Activated effector memory CD4-positive, alpha-beta T cell treated with Interleukin-2 at 50 U/mL for 16 hours (primary cell): ENCODE data around the gene SIPA1L2.

Experiments used
- DNase-seq: peaks from one replicate; pipeline ENCODE4 v3.0.0-alpha.2; 2020

Gene SIPA1L2

DNA sequence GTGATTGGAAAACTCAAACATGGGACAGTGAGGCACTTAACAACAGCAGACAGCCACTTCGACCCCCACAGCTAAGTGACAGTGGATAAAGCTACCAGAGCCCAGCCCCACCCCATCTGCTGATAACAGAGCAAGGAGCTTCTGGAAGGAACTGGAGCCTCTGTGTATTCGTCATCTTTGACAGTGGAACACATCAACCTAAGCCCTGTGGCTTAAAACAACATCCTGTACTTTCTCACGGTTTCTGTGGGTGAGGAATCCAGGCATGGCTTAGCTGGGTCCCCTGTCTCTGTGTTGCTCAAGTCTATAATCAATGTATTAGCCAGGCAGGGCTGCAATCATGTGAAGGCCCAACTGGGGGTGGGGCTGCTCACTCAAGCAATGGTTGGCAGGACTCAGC is 18.4 kb upstream of the SIPA1L2 start:
- no peak for DNase-seq

GRCh38 chr1:232644209-232644608 is 14.3 kb upstream of the SIPA1L2 start:
- no peak for DNase-seq

- DNase-seq, result no peak
These were observed 13.3 kb upstream of the SIPA1L2 start for GRCh38 chr1:232643251-232643650.

GRCh38 chr1:232641507-232641906 is 11.6 kb upstream of the SIPA1L2 start:
- no peak for DNase-seq

DNA sequence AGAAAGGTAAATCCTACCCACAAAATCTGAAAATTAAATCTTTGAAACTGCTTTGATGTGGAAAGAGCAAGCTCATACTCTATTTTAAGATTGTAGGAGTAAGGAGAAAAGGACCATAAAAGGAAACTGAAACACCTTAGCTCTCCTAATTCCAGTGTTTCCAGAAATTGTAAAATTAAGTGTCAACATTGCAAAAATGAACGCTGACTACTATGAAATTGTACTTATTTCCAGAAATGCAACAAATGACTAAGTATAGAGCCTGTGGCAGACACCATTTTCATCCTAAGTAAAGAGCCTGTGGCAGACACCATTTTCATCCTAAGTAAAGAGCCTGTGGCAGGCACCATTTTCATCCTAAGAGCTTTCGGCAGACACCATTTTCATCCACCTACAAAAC is 6.9 kb upstream of the SIPA1L2 start:
- DNase-seq, result no peak

DNA sequence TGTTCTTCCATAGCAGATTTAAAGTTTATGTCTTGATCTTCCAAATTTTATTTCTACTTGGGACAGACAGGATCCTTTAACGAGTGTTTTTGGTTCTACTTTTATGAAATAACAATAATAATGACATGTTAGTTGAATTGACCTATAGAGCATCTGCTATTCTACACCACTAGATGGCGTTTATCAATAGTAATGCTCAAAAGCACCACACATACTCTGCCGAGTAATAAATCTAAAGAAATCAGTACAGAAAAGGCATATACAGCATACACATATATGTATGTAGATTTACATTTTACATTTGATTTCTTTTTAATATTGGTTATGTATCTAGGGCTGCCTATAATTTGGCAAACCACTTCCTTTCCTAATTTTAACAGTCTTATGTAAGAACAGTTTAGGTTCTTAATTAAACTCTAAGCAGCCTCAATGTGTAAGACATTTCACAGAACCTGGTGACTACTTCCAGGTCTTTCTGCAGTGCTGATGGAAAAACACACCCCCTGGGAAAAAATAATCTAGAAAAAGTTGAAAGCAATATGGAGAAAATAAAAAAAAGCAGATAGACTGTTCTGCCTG is 5.9 kb upstream of the SIPA1L2 start:
- DNase-seq, result no peak

DNA sequence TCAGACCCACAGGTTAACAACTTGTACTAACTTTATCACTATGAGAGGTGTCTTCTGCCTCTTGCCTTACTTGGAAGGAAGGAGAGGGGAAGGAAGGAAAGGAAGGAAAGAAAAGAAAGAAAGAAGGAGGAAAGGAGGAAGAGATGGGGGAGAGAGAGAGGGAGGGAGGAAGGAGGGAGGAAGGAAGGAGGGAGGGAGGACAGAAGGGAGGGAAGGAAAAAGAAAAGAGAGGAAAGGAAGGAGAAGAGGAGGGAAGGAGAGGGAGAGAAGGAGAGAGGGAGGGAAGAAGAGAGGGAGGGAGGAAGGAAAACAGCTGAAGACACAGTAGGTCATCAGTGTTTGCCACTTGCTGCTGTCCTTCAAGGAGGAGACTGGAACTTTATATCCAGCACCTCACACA is 5.3 kb upstream of the SIPA1L2 start:
- DNase-seq, result no peak

DNA sequence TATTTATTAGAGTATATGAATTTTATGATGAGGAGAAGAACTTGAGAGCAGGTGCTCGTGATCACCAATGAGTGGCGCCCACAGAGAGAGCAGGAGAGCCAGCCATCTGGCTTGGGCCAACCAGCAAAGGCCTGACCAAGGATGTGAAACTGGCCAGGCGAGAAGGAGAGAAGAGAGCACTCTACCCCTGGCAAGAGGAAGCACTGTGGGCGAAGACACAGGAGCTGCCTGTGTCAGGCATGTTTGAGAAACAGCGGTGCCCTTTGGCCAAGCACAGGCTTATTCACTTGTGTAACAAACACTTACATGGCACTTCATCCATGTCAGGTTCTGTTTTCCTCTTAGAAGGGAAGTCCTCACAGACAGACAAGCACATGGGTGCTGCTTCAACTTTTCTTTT is 4.2 kb upstream of the SIPA1L2 start:
- DNase-seq, result no peak

DNA sequence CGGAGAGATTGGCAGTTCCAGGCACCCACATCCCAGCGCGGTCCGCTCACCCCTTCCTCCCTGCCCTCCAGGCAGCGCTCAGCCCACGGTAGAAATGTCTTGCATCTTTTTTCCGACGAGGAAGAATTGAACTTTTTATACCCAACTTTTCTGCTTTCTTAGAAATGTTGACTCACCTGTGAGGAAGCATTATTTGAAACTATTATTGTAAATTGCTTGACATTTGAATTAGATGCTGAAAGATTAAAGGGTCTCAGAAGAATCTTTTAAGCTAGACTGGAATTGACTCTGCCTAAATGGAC is 912 bp upstream of the SIPA1L2 start:
- no peak for DNase-seq

DNA sequence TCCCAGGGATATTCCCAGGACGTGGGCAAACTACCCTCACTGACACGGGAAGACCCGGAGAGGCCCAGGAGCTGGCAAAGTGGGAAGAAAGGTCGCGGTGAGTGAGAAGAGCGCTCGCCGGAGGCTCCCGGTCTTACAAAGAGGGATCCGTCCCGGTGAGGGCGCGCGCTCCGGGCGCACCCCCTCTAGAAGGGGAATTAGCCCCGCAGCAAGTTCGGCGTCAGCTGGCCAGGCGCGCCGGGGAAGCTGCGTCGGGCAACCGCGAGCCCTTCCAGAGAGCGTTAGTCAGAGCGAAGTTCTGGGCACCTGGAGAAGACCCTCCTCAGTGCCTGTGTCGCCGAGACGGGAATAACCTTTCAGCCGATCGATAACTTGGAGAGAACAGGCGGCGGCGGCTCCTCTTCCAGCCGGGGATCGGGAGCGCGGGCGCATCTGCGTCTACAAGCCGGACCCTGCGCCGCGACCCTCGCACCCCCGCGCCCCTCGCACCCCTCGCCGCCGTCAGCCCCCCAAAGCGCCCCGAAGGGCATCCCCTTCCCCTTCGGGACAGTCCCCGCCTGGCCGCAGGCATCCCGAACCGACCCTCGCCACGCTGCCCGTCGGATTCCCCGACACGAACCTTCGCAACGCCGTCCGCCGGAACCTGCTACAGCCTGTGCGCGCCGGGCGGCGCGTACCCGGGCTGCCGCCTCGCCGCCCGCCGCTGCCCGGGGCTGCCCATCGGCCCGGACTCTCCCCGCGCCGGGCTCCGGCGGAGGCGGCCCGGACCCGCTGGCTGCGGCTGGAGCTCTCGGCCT is 485 bp downstream of the SIPA1L2 start:
- DNase-seq, result peak; percentile 5

- DNase-seq, result no peak
These were observed 1.3 kb downstream of the SIPA1L2 start for GRCh38 chr1:232628335-232629249.

DNA sequence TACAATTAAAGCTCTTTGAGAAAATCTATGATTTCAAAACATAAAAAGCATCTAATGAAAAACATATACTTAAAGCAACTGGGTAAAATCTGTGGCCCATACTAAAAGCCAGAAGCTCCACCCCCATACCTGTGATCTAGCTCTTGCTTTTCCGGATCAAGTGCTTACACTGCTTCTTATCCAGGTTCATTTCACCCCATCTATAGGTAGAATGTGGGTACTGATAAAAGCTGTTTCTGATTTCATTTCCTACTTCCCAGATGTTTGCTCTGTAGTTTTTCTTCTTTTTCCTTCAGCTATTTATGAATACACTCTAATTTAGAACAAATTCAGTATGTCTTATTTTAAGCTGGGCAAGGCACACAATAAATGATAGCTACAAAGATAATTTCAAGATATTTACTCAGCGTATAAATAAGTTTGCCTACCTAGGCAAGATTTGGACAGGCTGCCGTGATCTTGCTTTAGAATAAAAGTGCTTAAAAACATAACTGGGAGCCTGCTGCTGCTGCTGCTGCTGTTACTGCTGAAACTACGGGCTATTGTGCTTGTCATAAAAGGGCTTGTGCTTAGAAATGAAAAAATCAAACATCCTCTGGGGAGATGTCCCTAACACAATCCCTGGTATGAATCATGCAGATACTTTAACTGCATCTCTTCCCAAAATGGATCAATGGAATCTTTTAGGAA is 2.1 kb downstream of the SIPA1L2 start:
- DNase-seq, result no peak

DNA sequence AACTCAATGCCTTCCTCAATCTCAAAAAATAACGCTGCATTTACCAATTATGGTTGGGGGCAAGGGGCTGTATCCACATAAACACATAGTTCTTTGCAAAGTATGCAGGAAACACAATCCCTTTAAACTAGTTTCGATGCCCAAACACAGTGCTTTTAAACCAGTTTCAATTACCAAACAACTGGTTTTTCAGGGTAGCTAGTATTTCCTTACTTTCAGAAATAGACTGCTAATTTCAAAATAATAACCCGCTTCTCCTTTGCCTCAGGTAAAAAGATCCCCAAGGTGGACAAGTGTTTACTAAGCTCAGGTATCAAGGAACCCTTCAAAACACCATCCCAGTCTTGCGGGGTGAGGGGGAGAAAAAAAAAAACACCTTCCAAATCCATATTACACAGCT is 2.8 kb downstream of the SIPA1L2 start:
- no peak for DNase-seq

DNA sequence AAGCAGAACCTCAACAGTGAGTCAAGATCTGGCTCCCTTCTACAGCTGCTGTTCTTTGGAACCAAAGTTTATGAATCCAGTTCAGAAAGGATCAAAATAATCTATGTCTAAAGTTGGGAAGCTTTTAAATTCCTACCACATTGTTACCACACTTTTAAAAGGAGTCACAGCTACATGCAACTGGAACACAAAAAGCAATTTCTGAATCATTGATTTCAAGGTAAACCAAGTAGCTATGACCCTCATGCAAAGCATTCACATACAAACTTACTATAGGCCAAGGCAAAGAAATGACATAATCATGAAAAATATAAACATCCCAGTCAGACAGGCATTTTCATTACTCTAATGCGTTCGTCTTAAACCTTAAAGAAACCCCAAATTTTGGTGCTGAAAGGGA is 3.5 kb downstream of the SIPA1L2 start:
- DNase-seq, result no peak

DNA sequence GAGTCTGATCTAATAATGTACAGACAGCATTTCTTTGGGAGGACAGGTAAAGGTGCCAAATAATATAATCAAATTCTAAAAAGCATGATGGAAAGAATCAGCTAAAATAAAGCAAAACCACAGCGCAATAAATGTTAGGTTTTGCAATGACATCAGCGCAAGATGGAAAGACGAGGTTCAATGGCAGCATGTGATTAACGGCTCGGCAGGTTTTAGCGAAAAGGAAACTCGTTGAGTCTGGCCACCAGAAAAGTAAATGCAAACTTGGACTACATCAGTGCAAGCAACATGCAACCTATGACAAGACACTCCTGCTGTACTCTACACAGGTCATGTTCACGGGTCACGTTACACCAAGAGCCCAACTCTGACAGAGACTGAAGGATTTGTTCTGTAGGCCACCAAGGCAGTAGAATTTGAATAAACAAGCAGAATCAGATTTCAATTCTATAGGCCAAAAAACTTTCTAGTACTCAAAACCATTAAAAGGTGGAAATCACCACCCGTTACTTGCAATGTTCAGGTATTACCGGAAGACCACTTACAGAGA is 4.5 kb downstream of the SIPA1L2 start:
- DNase-seq, result no peak

GRCh38 chr1:232624546-232625281 is 5.2 kb downstream of the SIPA1L2 start:
- DNase-seq, result no peak

DNA sequence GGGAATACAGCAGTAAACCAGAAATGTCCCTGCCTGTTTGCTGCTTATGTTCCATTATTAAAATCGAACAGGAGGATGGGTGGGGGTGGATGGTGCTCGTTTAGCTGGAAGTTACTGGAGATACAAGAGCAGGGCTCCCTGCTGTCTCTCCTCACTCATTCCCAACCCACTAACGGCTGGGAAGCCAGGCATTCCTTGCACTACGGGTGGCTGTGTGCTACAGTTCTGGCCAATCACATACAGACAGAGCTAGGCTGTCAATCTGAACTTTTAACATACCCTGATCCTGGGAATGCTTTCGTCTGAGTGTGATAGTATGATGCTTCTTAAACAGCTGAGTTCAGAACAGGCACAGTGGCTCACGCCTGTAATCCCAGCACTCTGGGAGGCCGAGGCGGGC is 7.0 kb downstream of the SIPA1L2 start:
- DNase-seq, result no peak

DNA sequence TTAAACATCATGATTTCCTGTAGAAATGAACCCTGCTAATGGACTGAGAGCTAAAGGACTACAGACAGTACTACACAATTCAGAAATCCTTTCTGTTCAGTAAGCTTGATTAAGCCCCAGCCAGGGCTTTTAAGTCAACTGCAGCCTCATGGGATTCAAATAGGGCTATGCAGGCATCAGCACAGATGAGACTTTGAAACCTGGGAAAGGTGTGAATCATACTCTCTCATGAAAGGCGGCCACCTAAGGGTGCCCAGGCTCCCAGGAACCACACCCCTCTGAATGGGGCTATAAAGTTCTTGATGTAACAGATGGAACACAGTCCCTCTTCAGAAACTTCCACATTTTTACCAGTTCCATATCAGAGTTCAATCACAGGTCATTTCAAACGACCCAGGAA is 7.6 kb downstream of the SIPA1L2 start:
- no peak for DNase-seq

DNA sequence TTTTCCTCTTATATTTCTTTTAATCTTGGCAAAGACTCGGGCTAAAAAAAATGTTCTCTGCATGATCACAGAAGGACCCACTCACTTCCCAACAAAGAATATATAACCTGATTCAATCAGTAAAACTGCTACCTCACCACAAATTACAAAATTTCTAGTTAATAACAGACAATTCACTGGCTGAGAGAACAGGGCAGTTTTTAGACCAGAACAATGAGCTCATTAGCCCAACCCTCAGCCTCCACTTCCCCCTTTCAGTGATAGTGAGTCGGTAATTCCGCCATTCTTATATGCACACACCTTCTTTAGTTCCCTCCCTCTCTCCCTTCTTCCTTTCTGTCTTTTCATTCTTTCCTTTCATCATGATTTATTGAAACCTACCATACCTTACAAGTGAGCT is 8.9 kb downstream of the SIPA1L2 start:
- no peak for DNase-seq

DNA sequence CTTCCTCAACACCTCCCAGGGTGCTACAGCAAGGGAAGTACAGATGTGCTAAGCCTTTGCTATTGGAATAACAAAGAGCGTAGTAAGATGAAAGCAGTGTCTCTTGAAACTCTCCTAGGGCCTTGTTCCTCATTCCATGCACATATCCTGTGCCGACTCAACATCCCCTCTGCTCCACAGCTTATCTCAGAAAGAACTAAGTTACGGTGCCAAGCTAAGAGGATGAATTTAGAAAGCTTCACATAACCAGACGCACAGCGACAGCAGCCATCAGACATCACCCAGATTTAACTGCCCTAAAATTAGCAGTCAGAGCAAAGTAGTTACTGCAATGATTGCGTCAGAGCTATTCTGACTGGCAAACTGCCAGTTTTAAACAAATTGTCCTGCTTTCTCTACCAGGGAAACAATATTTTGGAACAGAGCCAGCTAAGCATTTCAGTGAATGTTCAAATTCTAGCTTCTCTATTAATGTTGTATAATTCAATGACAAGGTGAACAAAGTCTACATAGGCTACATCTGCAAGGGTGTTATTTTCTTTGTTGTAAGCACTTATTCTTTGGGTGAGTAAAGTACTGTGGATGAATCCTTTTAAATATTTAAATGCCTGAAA is 9.5 kb downstream of the SIPA1L2 start:
- DNase-seq, result no peak

DNA sequence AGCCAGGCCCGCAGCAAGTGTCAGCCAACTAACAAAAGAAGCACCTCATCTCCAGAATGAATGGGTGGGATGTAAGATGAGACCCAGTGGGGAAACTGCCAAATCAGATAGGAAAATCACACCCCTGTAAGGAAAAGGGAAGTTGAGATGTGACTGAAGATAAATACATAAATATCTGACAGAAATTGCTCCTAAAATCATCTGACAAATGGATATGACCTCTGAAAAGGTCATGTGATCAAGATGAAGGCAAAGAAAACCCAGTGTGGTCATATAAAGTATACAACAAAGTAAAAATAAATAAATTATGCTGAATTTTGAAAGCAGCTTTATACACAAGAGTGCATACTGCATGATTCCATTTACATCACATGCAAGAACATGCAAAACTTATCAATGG is 12.7 kb downstream of the SIPA1L2 start:
- DNase-seq, result no peak

- no peak for DNase-seq
These were observed 14.6 kb downstream of the SIPA1L2 start for GRCh38 chr1:232615306-232615800.
